Esophagus muscularis mucosa (tissue), 4 donors: Measurements from ENCODE around the gene ACVR1B. TPM values are rescaled to one million over a fixed set of nuclear protein-coding genes. Genes with fewer than 3 reads are reported as not detected.

Experiments
- DNase-seq: peaks from one replicate; pipeline ENCODE4 v3.0.0-alpha.2; 2017; ENCODE audit errors: extremely low spot score
- H3K27ac ChIP-seq, 4 donors: fragments of 200-600 bp; sonication (generic); replicated peaks in 1 of 4; 1 replicate in 3 of 4; 2 replicates in 1 of 4; pipeline ENCODE4 v1.5.1; 2016 to 2019; ENCODE audit warnings: mild to moderate bottlenecking in 1 of 4
- H3K27me3 ChIP-seq, 4 donors: fragments of 200-600 bp; sonication (generic); one replicate each; pipeline versions ENCODE4 v1.5.1 to v1.6.0; 2016 to 2019
- H3K36me3 ChIP-seq, 4 donors: fragments of 200-600 bp; sonication (generic); one replicate each; pipeline ENCODE4 v1.5.1; 2016 to 2019
- H3K4me1 ChIP-seq, 4 donors: fragments of 200-600 bp; sonication (generic); one replicate each; pipeline ENCODE4 v1.5.1; 2016 to 2019
- H3K4me3 ChIP-seq, 4 donors: fragments of 200-600 bp; sonication (generic); 1 replicate in 2 of 4; 2 replicates in 2 of 4; pipeline ENCODE4 v1.5.1; 2016 to 2019; ENCODE audit warnings: mild to moderate bottlenecking in 4 of 4, moderate library complexity in 1 of 4
- H3K9me3 ChIP-seq, 4 donors: fragments of 200-600 bp; sonication (generic); 1 replicate in 3 of 4; 2 replicates in 1 of 4; pipeline ENCODE4 v1.5.1; 2016 to 2019
- EP300 ChIP-seq: sonication (generic); formaldehyde crosslinking; IDR thresholded peaks from one replicate; pipeline ENCODE4 v1.6.1; 2017; ENCODE audit warnings: antibody characterized with exemption
- POLR2A ChIP-seq: fragments of 450-650 bp; IDR thresholded peaks from one replicate; pipeline ENCODE4 v1.6.1; 2017; ENCODE audit warnings: antibody characterized with exemption, moderate library complexity, mild to moderate bottlenecking, low read depth
- POLR2AphosphoS5 ChIP-seq, 2 donors: sonication (generic); formaldehyde crosslinking; IDR thresholded peaks; one replicate each; pipeline ENCODE4 v1.6.1; 2017; ENCODE audit warnings: antibody characterized with exemption in 2 of 2
- WGBS: methylation state at CpG from one replicate; pipeline ENCODE4 v1.1.5; 2018; 5-methylcytosine and 5-hydroxymethylcytosine counted together
- intact Hi-C: fragments of 100-400 bp; cut with DNase I; formaldehyde crosslinking; loops from one replicate; pipeline ENCODE4 v1.15.1; 2023
- total RNA-seq, 4 donors: library from RNA; depleted of rRNA; stranded (reverse); fragments of >200 nt; gene quantifications; one replicate each; pipeline versions ENCODE4 v1.1.0 to v1.2.1, GENCODE V29; 2016
- TF ChIP-seq, protein P1 (sequence below), 3 experiments: fragments of 200-600 bp in 2 of 3; fragments of 450-650 bp in 1 of 3; sonication (generic) in 2 of 3; IDR thresholded peaks; one replicate each; pipeline ENCODE4 v1.5.1; 2017 to 2019; ENCODE audit warnings: antibody characterized with exemption in 3 of 3, mild to moderate bottlenecking in 2 of 3, moderate library complexity in 1 of 3

Gene ACVR1B
- 10 to 100 TPM in 3 of 4 donors, 1 to 10 TPM in 1; 9.1 to 22.4 (median 13.9) TPM for total RNA-seq

GRCh38 chr12:51951199-51951842 lies at the start of gene ACVR1B:
TSS of gene ACVR1B (plus strand) at chr12:51951699. CDS start at chr12:51951744, 45 bp downstream.
- Histone ChIP-seq H3K9me3 (no peaks in the 10 kb centered on the region), H3K27ac (peak within 1 kb of the TSS; percentile 88 to 94 (median 90)), H3K4me1 (peaks cover 17 to 48% (median 45%) of the 10 kb centered on the region in 4 donors), H3K36me3 (no peaks in the 10 kb centered on the region), H3K27me3 (no peaks in the 10 kb centered on the region), H3K4me3 (peak within 1 kb of the TSS; percentile 74 to 100 (median 96))
- TF ChIP-seq POLR2A: no peak
- TF ChIP-seq POLR2AphosphoS5 (IDR thresholded peaks at IDR 0.05): peak; percentile 57 to 64
- TF ChIP-seq, protein P1, sequence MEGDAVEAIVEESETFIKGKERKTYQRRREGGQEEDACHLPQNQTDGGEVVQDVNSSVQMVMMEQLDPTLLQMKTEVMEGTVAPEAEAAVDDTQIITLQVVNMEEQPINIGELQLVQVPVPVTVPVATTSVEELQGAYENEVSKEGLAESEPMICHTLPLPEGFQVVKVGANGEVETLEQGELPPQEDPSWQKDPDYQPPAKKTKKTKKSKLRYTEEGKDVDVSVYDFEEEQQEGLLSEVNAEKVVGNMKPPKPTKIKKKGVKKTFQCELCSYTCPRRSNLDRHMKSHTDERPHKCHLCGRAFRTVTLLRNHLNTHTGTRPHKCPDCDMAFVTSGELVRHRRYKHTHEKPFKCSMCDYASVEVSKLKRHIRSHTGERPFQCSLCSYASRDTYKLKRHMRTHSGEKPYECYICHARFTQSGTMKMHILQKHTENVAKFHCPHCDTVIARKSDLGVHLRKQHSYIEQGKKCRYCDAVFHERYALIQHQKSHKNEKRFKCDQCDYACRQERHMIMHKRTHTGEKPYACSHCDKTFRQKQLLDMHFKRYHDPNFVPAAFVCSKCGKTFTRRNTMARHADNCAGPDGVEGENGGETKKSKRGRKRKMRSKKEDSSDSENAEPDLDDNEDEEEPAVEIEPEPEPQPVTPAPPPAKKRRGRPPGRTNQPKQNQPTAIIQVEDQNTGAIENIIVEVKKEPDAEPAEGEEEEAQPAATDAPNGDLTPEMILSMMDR (IDR thresholded peaks at IDR 0.05): no peak
- no peak for TF ChIP-seq EP300
- WGBS: under 1% methylated on average over 32 of the region's 86 CpGs
- intact Hi-C loops: no loop called here
- peak; percentile 97 for DNase-seq

GRCh38 chr12:51901881-51902280 lies 49.6 kb upstream of the ACVR1B start:
- Histone ChIP-seq H3K9me3 (no peaks in the 10 kb centered on the region), H3K4me1 (peaks cover 30 to 51% (median 35%) of the 10 kb centered on the region in 4 donors), H3K36me3 (no peaks in the 10 kb centered on the region), H3K27ac (no peak overlapping the region), H3K4me3 (no peak overlapping the region), H3K27me3 (peaks cover 0 to 25% (median 2%) of the 10 kb centered on the region in 4 donors)
- no peak for DNase-seq
- TF ChIP-seq POLR2A: no peak
- no peak for TF ChIP-seq EP300
- TF ChIP-seq POLR2AphosphoS5 (IDR thresholded peaks at IDR 0.05): no peak
- TF ChIP-seq, protein P1 (IDR thresholded peaks at IDR 0.05): no peak
- intact Hi-C loops: no loop called here
- 94% methylated on average over 11 of the region's 11 CpGs for WGBS

- Histone ChIP-seq H3K36me3 (no peaks in the 10 kb centered on the region), H3K4me3 (peak overlapping the region in 3 of 4 donors; percentile 13 to 36 (median 15)), H3K9me3 (no peaks in the 10 kb centered on the region), H3K27ac (peak overlapping the region; percentile 87 to 92 (median 88)), H3K4me1 (peaks cover 21 to 50% (median 42%) of the 10 kb centered on the region in 4 donors), H3K27me3 (peaks cover 0 to 36% (median 14%) of the 10 kb centered on the region in 4 donors)
- intact Hi-C loops: no loop called here
- TF ChIP-seq POLR2AphosphoS5 (IDR thresholded peaks at IDR 0.05): peak in 1 of 2 donors; percentile 3
- TF ChIP-seq, protein P1 (IDR thresholded peaks at IDR 0.05): no peak
- no peak for DNase-seq
These were observed 46.5 kb upstream of the ACVR1B start for GRCh38 chr12:51904951-51905470.

- no peaks in the 10 kb centered on the region for H3K36me3 ChIP-seq
- no peak for DNase-seq
- H3K4me3 ChIP-seq: peak overlapping the region; percentile 60 to 71 (median 61)
- intact Hi-C loops: no loop called here
- peaks cover 0 to 36% (median 14%) of the 10 kb centered on the region in 4 donors for H3K27me3 ChIP-seq
- no peak for TF ChIP-seq POLR2A
- peak; percentile 31 to 66 for TF ChIP-seq POLR2AphosphoS5 (IDR thresholded peaks at IDR 0.05)
- WGBS: 58% methylated on average over 17 of the region's 18 CpGs
- H3K27ac ChIP-seq: peak overlapping the region; percentile 87 to 92 (median 88)
- H3K9me3 ChIP-seq: no peaks in the 10 kb centered on the region
- H3K4me1 ChIP-seq: peaks cover 25 to 57% (median 49%) of the 10 kb centered on the region in 4 donors
These were observed 45.7 kb upstream of the ACVR1B start for GRCh38 chr12:51905471-51906429.
